GM18951 (cell line): Measurements from ENCODE around the gene PBX3.

Experiments
- POLR2A ChIP-seq: IDR thresholded peaks from 4 replicates; pipeline ENCODE4 v1.6.1; 2011; ENCODE audit warnings: mild to moderate bottlenecking; ENCODE audit not compliant: insufficient read length, insufficient read depth; ENCODE audit errors: extremely low read depth
- in situ Hi-C: fragments of 300-500 bp; cut with MboI; formaldehyde crosslinking; loops from one replicate; pipeline ENCODE4 v1.12.0; 2022; ENCODE audit warnings: low sequenced_read_pairs, mixed read lengths, inconsistent platforms; ENCODE audit not compliant: unreplicated experiment

The PBX3 gene

GRCh38 chr9:125994066-125994943 is 247.1 kb downstream of the PBX3 start:
- TF ChIP-seq POLR2A = no peak
- in situ Hi-C loops = no loop called here

- in situ Hi-C loops = no loop called here
- no peak for TF ChIP-seq POLR2A
Measured at GRCh38 chr9:125995006-125995405, 247.8 kb downstream of the PBX3 start.

- in situ Hi-C loops = no loop called here
- TF ChIP-seq POLR2A = no peak
Measured at GRCh38 chr9:125995706-125996105, 248.5 kb downstream of the PBX3 start.

GRCh38 chr9:125996791-125997190 is 249.6 kb downstream of the PBX3 start:
- no peak for TF ChIP-seq POLR2A
- in situ Hi-C loops = no loop called here

GRCh38 chr9:125997196-125997823 is 250.1 kb downstream of the PBX3 start:
- in situ Hi-C loops = no loop called here
- TF ChIP-seq POLR2A = no peak

GRCh38 chr9:125998837-125999503 is 251.8 kb downstream of the PBX3 start:
- TF ChIP-seq POLR2A = no peak
- in situ Hi-C loops = no loop called here

GRCh38 chr9:125999504-125999881 is 252.3 kb downstream of the PBX3 start:
- in situ Hi-C loops = no loop called here
- TF ChIP-seq POLR2A = no peak

- in situ Hi-C loops = no loop called here
- no peak for TF ChIP-seq POLR2A
Measured at GRCh38 chr9:126000256-126000655, 253.1 kb downstream of the PBX3 start.

- no peak for TF ChIP-seq POLR2A
- in situ Hi-C loops = no loop called here
Measured at GRCh38 chr9:126000731-126001580, 253.8 kb downstream of the PBX3 start.

- in situ Hi-C loops = no loop called here
- no peak for TF ChIP-seq POLR2A
Measured at GRCh38 chr9:126001581-126002225, 254.5 kb downstream of the PBX3 start.

GRCh38 chr9:126002476-126003350 is 255.5 kb downstream of the PBX3 start:
- no peak for TF ChIP-seq POLR2A
- in situ Hi-C loops = no loop called here
